ENCODE data around the gene CHID1. TPM values are rescaled to one million over a fixed set of nuclear protein-coding genes. Genes with fewer than 3 reads are reported as not detected.

CHID1 gene
- total and polyA plus RNA-seq, 2 donors (not counting 1 experiment from before 2014, with no cell fraction given) = 54.3 to 68.4 TPM

DNA sequence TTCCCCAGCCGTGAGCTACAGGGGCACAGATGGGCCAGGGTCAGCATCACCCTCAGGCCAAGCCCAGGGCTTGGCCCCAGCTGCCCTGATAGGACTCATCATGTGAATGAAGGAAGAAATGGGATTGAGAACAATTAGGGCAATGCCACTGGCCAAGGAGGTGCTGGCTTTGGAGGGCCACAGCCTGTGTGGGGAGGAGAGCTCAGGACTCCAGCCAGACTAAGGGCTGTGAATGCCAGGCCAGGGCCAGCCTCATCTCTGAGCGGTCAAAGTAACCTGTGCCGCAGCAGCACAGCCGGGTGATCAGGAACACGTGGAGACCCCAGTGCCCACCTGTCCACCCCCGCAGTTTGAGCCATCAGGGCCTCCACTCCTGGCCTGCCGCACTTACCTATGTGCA, 10.1 kb downstream of the CHID1 start:
- H4K20me1 ChIP-seq (ENCODE audit: control insufficient read depth, extremely low read depth, insufficient read depth, low read length) = no peaks in the 10 kb centered on the region
- H3K4me3 ChIP-seq (replicated peaks in 1 of 4; ENCODE audit: control extremely low read depth in 1 of 4, insufficient read depth in 1 of 4, low read depth in 3 of 4, low read length in 4 of 4) = no peak overlapping the region
- no peaks in the 10 kb centered on the region for H3K79me2 ChIP-seq (ENCODE audit: control insufficient read depth, insufficient read depth, low read length)
- H3K4me2 ChIP-seq (ENCODE audit: extremely low read depth, insufficient read depth, low read length) = no peak overlapping the region
- H3K27ac ChIP-seq (ENCODE audit: insufficient read depth, low read length) = no peak overlapping the region
- no peaks in the 10 kb centered on the region for H3K9me3 ChIP-seq (ENCODE audit: control insufficient read depth, insufficient read depth, low read depth, low read length)
- DNase-seq (ENCODE audit: low read depth in 2 of 2) = no peak
- H3K36me3 ChIP-seq (ENCODE audit: control insufficient read depth, insufficient read depth, low read length) = peaks cover 30% of the 10 kb centered on the region
- no peaks in the 10 kb centered on the region for H3K27me3 ChIP-seq (ENCODE audit: control insufficient read depth, insufficient read depth, low read length)
- no peak overlapping the region for H3K9ac ChIP-seq (ENCODE audit: insufficient read depth, low read length)
- TF ChIP-seq, protein P1, sequence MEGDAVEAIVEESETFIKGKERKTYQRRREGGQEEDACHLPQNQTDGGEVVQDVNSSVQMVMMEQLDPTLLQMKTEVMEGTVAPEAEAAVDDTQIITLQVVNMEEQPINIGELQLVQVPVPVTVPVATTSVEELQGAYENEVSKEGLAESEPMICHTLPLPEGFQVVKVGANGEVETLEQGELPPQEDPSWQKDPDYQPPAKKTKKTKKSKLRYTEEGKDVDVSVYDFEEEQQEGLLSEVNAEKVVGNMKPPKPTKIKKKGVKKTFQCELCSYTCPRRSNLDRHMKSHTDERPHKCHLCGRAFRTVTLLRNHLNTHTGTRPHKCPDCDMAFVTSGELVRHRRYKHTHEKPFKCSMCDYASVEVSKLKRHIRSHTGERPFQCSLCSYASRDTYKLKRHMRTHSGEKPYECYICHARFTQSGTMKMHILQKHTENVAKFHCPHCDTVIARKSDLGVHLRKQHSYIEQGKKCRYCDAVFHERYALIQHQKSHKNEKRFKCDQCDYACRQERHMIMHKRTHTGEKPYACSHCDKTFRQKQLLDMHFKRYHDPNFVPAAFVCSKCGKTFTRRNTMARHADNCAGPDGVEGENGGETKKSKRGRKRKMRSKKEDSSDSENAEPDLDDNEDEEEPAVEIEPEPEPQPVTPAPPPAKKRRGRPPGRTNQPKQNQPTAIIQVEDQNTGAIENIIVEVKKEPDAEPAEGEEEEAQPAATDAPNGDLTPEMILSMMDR (conservative IDR thresholded peaks at IDR 0.05 in 1 of 2, IDR thresholded peaks at IDR 0.05 in 1 of 2; ENCODE audit: low read depth in 1 of 2, low read length in 2 of 2) = no peak
- no peak for TF ChIP-seq EZH2 (IDR thresholded peaks at IDR 0.05; ENCODE audit: low read length, missing control alignments)
- no peaks in the 10 kb centered on the region for H3K4me1 ChIP-seq (ENCODE audit: control insufficient read depth, extremely low read depth, insufficient read depth, low read length)
- H2AFZ ChIP-seq (ENCODE audit: low read length) = no peak overlapping the region

GRCh38 chr11:899724-900123, 10.9 kb downstream of the CHID1 start:
- Histone ChIP-seq H4K20me1 (ENCODE audit: control insufficient read depth, extremely low read depth, insufficient read depth, low read length) (no peaks in the 10 kb centered on the region), H3K9me3 (ENCODE audit: control insufficient read depth, insufficient read depth, low read depth, low read length) (no peaks in the 10 kb centered on the region), H3K9ac (ENCODE audit: insufficient read depth, low read length) (no peak overlapping the region), H2AFZ (ENCODE audit: low read length) (no peak overlapping the region), H3K36me3 (ENCODE audit: control insufficient read depth, insufficient read depth, low read length) (peaks cover 30% of the 10 kb centered on the region), H3K4me1 (ENCODE audit: control insufficient read depth, extremely low read depth, insufficient read depth, low read length) (no peaks in the 10 kb centered on the region), H3K4me3 (replicated peaks in 1 of 4; ENCODE audit: control extremely low read depth in 1 of 4, insufficient read depth in 1 of 4, low read depth in 3 of 4, low read length in 4 of 4) (no peak overlapping the region), H3K27me3 (ENCODE audit: control insufficient read depth, insufficient read depth, low read length) (no peaks in the 10 kb centered on the region), H3K27ac (ENCODE audit: insufficient read depth, low read length) (no peak overlapping the region), H3K79me2 (ENCODE audit: control insufficient read depth, insufficient read depth, low read length) (no peaks in the 10 kb centered on the region), H3K4me2 (ENCODE audit: extremely low read depth, insufficient read depth, low read length) (no peak overlapping the region)
- TF ChIP-seq EZH2 (IDR thresholded peaks at IDR 0.05; ENCODE audit: low read length, missing control alignments) = no peak
- TF ChIP-seq, protein P1 (conservative IDR thresholded peaks at IDR 0.05 in 1 of 2, IDR thresholded peaks at IDR 0.05 in 1 of 2; ENCODE audit: low read depth in 1 of 2, low read length in 2 of 2) = no peak
- no peak for DNase-seq (ENCODE audit: low read depth in 2 of 2)

- H3K9ac ChIP-seq (ENCODE audit: insufficient read depth, low read length) = no peak overlapping the region
- no peaks in the 10 kb centered on the region for H3K4me1 ChIP-seq (ENCODE audit: control insufficient read depth, extremely low read depth, insufficient read depth, low read length)
- peaks cover 25% of the 10 kb centered on the region for H3K36me3 ChIP-seq (ENCODE audit: control insufficient read depth, insufficient read depth, low read length)
- no peak overlapping the region for H2AFZ ChIP-seq (ENCODE audit: low read length)
- H3K4me2 ChIP-seq (ENCODE audit: extremely low read depth, insufficient read depth, low read length) = no peak overlapping the region
- H3K27ac ChIP-seq (ENCODE audit: insufficient read depth, low read length) = no peak overlapping the region
- H3K79me2 ChIP-seq (ENCODE audit: control insufficient read depth, insufficient read depth, low read length) = no peaks in the 10 kb centered on the region
- peak; percentile 10 to 24 for DNase-seq (ENCODE audit: low read depth in 2 of 2)
- TF ChIP-seq, protein P1 (conservative IDR thresholded peaks at IDR 0.05 in 1 of 2, IDR thresholded peaks at IDR 0.05 in 1 of 2; ENCODE audit: low read depth in 1 of 2, low read length in 2 of 2) = peak in 1 of 2 donors; percentile 19
- TF ChIP-seq EZH2 (IDR thresholded peaks at IDR 0.05; ENCODE audit: low read length, missing control alignments) = no peak
- no peaks in the 10 kb centered on the region for H3K9me3 ChIP-seq (ENCODE audit: control insufficient read depth, insufficient read depth, low read depth, low read length)
- no peaks in the 10 kb centered on the region for H3K27me3 ChIP-seq (ENCODE audit: control insufficient read depth, insufficient read depth, low read length)
- no peak overlapping the region for H3K4me3 ChIP-seq (replicated peaks in 1 of 4; ENCODE audit: control extremely low read depth in 1 of 4, insufficient read depth in 1 of 4, low read depth in 3 of 4, low read length in 4 of 4)
- H4K20me1 ChIP-seq (ENCODE audit: control insufficient read depth, extremely low read depth, insufficient read depth, low read length) = no peaks in the 10 kb centered on the region
These were observed 11.9 kb downstream of the CHID1 start for GRCh38 chr11:898540-899190.
